HG03439 (cell line): ENCODE results near the gene POR.

Experiments
- ATAC-seq: cut with Tn5 transposase; IDR thresholded peaks from one replicate; pipeline ENCODE4 v1.9.1; 2021; ENCODE audit warnings: mild to moderate bottlenecking, moderate library complexity; ENCODE audit not compliant: unreplicated experiment

The POR gene

DNA sequence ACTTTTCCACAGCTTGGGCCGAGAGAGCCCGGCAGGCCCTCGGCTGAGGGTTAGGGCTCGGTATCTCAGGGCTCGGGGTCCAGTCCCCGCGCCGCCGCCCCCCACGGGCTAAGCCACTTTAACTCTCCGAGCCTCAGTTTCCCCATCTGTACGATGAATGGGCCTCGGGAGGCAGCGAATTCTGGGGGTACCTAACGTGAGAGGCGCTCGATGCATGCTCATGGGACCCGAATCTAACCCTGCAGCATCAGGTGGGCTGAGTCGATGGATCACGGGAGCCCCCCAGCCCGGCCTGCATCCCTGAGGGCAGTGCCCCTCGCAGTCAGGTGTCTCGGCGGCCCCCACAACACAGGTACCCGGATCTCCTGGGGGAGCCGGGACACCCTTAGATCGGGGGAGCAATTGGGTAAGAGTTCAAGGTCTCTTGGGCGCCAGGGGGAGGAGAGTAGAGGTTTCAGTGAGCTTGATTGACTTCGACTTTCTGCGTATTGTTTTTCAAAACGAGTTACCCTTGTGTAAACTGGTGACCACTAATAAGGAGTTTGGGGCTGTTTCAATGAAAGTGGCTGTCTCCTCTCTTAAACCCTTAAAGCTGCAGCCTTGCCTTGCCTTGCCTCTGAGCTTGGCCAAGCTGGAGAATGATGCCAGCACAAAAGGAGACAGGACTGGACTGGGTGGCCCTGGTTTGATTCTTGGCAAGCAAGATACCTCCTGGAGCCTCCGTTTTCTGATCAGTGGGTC, 631 bp downstream of the POR start:
- ATAC-seq: peak; percentile 4

DNA sequence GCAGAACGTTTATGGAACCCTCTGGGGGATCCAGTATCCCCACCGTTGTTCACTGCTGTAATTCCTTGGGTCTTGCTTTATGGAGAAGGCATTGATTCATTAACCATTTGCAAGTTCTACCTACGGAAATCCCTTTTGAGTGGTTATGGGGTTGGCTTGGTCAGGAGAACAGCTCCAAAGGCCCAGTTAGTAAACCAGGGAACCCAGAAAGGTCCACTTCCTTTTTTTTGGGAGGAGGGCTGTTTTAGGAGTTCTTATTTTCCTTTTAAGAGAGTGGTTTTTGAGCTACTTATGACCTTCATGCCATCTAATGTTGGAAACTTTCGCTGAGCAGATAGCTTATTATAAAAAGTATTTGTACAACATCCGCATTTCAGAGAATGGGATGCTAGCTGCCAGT, 1.3 kb downstream of the POR start:
- no peak for ATAC-seq

DNA sequence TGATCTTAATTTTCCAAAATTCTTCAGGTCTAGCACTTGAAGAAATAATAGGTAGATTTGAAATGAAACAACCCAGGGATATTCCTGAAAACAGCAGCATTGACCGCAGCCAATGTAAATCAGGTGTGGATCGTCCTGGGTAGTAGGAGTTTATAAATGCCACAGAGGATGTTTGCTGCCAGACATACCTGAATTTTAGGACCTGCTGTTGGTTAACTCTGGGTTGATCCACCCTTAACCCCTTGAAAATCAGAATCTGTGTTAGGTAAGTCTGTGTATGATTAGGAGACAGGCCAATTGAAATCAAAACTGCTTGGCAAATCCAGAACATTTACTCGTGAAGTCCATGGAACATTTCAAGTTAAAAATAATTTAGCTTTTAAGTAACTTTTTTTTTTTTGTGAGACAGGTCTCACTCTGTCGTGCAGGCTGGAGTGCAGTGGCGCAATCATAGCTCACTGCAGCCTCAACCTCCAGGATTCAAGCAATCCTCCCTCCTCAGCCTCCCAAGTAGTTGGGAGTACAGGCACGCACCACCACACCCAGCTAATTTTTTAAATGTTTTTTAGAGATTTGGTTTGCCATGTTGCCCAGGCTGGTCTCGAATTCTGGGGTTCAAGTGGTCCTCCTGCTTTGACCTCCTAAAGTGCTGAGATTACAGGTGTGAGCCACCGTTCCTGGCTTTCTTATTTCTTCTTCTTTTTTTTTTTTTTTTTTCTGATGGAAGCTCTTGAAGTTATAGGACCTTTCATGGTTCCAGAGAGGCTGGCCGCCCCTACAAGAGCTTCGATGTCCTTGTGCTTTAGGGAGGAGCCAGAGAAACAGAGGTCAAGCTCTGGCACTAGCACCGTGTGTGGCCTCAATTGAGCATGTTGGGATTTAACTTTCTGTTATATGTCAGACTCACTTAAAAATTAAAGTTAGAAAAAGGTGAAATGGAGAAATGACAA, 2.0 kb downstream of the POR start:
- no peak for ATAC-seq

- no peak for ATAC-seq
These were observed 5.6 kb downstream of the POR start for GRCh38 chr7:75920431-75921161.

DNA sequence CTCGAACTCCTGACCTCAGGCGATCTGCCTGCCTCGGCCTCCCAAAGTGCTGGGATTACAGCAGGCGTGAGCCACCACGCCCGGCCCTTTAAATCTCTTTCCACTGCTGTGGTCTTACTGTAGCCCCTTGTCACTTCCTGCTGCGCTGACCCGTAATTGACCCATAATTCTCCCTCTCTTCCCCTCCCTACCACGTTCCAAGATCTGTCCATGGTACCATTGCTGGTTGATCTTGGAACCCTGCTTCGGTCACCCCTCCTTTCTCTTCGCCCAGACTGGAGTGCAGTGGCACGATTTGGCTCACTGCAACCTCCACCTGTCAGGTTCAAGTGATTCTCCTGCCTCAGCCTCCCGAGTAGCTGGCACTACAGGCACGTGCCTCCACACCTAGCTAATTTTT, 6.5 kb downstream of the POR start:
- no peak for ATAC-seq

DNA sequence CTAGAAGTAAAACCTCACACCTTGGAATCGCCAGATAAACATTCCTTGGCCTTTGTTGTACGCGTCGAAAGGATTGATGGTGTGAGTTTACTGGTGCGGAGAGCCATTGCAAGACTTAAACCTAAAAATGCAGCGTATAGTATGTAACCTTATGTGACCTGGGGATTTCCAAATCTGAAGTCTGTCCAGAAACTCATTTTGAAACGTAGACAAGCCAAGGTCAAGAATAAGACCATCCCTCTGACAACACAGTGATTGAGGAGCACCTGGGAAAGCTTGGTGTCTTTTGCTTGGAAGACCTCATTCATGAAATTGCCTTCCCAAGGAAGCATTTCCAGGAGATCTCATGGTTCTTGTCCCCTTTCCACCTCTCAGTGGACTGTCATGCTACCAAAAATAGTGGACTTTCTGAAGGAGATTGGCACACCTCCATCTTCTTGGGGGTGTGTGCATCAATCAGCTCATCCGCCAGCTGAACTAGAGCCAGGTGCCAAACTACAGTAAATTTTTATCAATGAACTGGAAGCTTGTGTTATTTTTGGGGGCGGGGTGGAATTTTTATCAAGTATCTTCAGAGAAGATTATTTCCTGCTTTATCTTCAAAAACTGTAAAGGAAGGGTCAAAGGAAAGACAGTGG, 8.1 kb downstream of the POR start:
- no peak for ATAC-seq

DNA sequence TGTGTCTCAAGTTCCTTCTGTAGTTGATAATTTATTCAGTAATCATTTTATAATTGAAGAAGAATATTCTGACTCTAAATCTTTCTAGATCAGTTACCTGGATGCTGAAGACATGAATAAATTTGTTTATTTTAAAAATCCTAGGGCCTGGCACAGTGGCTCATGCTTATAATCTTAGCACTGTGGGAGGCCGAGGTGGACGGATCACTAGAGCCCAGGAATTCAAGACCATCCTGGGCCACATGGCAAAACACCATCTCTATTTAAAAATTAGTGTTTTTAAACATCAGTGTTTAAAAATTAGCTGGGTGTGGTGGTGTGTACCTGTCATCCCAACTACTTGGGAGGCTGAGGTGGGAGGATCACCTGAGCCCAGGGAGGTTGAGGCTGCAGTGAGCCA, 9.3 kb downstream of the POR start:
- ATAC-seq: no peak

DNA sequence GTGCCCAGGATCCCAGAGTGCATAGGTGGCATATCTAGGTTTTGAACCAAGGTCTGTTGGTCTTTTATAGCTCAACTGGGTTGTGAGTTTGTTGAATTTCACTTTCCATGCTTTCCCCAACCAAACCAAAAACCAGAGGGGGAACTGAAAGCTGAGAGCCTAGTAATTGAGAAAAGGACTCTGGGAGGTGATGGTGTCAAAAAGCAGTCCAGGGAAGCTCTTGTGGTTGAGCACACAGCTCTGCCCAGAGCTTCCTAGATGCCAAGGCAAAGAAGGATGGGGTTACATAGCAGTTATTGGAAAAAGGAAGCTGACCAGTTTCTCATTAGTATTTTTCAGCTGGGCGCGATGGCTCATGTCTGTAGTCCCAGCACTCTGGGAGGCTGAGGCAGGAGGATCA, 9.9 kb downstream of the POR start:
- ATAC-seq: no peak

DNA sequence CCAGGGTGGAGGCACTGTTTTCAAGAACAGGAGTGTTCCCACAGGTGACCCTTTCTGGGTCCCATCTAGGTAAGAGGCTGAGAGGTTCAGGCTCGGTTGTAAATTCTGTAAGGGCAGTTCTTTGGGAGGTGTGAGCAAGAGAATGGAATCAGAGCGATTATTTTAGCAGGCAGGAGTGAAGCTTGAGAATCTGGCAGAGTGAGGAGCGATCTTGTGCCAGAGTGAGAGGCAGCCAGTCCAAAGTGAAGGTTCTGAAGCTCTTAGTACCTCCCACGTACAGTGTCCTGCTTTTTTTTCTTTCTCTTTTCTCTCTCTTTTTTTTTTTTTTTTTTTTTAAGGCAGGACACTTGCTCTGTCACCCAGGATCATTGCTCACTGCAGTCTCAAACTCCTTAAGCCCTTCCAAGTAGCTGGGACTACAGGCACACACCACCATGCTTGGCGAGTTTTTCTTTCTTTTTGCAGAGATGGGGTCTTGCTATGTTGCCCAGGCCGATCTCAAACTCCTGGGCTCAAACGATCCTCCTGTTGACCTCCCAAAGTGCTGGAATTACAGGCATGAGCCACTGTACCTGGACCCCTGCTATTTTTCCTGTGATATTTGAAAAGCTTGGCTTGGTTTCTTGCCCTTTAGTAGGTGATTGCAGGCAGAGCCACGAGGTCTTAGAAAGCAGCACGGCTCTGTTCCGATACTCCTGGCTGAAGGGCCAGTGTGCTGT, 10.9 kb downstream of the POR start:
- no peak for ATAC-seq

DNA sequence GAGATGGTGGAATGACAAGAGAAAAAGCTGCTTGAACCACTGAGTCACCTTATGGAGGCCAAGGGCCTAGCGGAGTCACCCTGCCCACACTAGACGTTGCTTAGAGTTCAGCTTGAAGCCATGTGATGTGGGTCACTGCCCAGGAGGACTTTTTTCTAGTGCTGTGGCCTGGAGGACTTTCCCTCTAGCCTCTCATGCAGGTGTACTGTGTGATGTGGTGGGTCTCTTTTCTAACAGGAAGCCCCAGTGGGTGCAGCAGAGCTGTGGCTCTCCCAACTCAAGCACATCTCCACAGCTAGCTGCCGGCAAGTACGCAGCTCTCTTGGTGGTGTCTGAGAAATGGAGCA, 13.6 kb downstream of the POR start:
- ATAC-seq: no peak

- ATAC-seq: no peak
These were observed 16.7 kb downstream of the POR start for GRCh38 chr7:75931680-75932079.

DNA sequence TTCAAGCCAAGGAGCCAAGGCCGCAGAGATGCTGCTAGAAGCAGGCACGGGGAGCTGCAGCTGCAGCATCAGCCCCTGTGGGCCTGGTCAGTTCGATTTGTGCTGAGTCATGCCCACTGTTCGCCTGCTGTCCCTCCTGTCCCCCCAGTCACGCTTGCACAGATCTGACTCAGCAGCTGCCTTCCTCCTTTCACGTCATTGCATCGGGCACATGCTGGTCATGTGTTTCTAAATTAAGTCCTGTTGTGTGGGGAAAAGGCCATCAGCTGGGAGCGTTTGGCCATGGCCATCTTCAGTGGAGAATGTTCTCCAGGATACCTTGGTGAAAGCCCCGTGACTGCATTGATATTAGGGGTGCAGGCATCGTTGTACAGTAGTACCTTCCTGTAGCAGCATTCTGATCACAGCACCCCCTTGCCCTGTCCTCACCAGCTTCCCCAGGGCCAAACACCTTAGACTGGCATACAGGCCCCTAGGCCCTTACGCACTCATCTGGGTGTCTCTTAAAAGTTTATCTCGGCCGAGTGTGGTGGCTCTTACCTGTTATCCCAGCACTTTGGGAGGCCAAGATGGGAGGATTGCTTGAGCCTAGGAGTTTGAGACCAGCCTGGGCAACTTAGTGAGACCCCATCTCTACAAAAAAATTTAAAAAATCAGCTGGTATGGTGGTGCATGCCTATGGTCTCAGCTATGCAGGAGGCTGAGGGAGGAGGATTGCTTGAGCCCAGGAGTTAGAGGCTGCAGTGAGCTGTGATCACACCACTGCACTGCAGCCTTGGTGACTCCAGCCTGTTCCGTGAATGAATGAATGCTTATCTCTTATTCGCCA, 23.2 kb downstream of the POR start:
- ATAC-seq: no peak

GRCh38 chr7:75938921-75939320, 24.0 kb downstream of the POR start:
- no peak for ATAC-seq

DNA sequence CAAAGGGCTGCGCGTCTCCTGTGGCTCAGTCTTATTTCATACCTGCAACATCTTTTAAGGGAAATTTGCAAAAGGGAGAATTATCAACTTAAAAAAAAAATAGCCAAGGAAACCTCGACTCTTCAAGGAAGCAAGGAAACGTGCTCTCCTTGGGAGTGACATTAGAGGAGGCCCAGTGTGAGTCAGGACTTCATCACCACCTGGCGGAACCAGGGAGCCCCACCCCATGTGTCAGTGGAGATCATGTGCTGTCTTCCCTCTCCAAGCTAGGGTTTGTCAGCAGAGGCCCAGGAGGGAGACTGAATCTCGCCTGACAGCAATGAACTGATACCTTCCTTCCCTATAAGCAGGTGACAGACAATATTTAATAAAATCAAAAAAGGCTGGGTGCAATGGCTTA, 28.9 kb downstream of the POR start:
- ATAC-seq: no peak

- no peak for ATAC-seq
These were observed 29.6 kb downstream of the POR start for GRCh38 chr7:75944507-75944906.

GRCh38 chr7:75945297-75946168, 30.6 kb downstream of the POR start:
- no peak for ATAC-seq

GRCh38 chr7:75946207-75946855, 31.4 kb downstream of the POR start:
- no peak for ATAC-seq

DNA sequence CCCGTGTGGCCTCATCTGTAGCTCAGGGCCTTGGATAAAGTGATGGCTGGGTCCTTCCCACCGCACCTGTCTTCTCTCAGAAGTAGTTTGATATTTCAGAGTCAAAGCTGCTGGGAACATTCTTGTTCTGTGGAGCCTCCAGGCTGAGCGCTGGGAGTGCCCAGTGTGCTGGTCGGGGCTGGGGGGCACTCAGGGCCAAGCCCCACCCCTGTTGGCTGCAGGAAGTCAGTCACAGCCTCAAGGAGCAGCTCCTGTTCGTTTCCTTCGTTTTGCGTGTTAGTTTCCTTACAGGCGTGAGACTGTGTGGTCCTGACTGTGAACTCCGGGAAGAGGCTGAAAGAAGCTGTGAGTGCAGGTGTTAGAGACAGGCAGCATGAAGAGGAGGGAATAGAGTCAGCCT, 33.2 kb downstream of the POR start:
- ATAC-seq: no peak
